ENCODE measurements around the gene ABCD2. TPM values are rescaled to one million over a fixed set of nuclear protein-coding genes. Genes with fewer than 3 reads are reported as not detected.
"Not testable (repeated sequence)": the region's sequence is repeated elsewhere in the genome, so short reads cannot be mapped to it uniquely, and the experiment has no call there.

Gene ABCD2
- polyA plus RNA-seq, 4 donors: 0.06 to 0.40 (median 0.27) TPM; not detected in 1

GRCh38 chr12:39544211-39544610 is 75.4 kb downstream of the ABCD2 start:
- H3K4me3 ChIP-seq (ENCODE audit: low read depth in 1 of 3, low read length in 3 of 3); DNase-seq; H3K9me3 ChIP-seq (ENCODE audit: control insufficient read depth in 2 of 2, insufficient read depth in 1 of 2, low read depth in 1 of 2, low read length in 1 of 2); FAIRE-seq; H3K27me3 ChIP-seq (ENCODE audit: control insufficient read depth in 3 of 3, insufficient read depth in 3 of 3, low read length in 3 of 3); H3K4me1 ChIP-seq (ENCODE audit: control insufficient read depth in 3 of 3, insufficient read depth in 2 of 3, low read depth in 1 of 3, low read length in 2 of 3); H3K36me3 ChIP-seq (ENCODE audit: control insufficient read depth in 3 of 3, insufficient read depth in 2 of 3, low read depth in 1 of 3, low read length in 3 of 3); H3K27ac ChIP-seq (ENCODE audit: low read depth in 1 of 3, low read length in 2 of 3): not testable (repeated sequence)
- 41 to 63% (median 52%) methylated on average over 2 of the region's 2 CpGs for WGBS, 3 donors

DNA sequence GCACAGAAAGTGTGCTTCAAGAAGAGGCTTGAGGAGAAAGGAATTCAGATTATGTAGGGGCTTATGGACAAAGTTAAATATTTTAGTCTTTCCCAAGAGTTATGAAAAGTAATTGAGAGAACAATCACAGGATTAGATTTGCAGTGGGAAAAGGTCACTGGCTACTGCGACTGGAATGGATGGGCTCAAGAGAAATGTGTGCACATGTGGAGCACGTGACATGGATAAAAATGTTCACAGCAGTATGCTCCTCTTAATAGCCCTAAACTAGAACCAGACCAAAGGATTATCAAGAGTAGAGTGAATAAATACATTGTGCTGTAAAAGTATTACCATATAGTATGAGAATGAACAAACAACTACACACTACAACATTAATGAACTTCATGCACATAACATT is 78.1 kb downstream of the ABCD2 start:
- no peaks in the 10 kb centered on the region for H3K4me1 ChIP-seq (ENCODE audit: control insufficient read depth in 3 of 3, insufficient read depth in 2 of 3, low read depth in 1 of 3, low read length in 2 of 3)
- no peaks in the 10 kb centered on the region for H3K36me3 ChIP-seq (ENCODE audit: control insufficient read depth in 3 of 3, insufficient read depth in 2 of 3, low read depth in 1 of 3, low read length in 3 of 3)
- 69 to 88% (median 83%) methylated on average over 2 of the region's 2 CpGs for WGBS, 3 donors
- H3K27me3 ChIP-seq (ENCODE audit: control insufficient read depth in 3 of 3, insufficient read depth in 3 of 3, low read length in 3 of 3): no peaks in the 10 kb centered on the region
- H3K27ac ChIP-seq (ENCODE audit: low read depth in 1 of 3, low read length in 2 of 3): no peak overlapping the region
- FAIRE-seq (no peak), DNase-seq (no peak)
- no peak overlapping the region for H3K4me3 ChIP-seq (ENCODE audit: low read depth in 1 of 3, low read length in 3 of 3)
- no peaks in the 10 kb centered on the region for H3K9me3 ChIP-seq (ENCODE audit: control insufficient read depth in 2 of 2, insufficient read depth in 1 of 2, low read depth in 1 of 2, low read length in 1 of 2)

GRCh38 chr12:39538679-39539104 is 80.9 kb downstream of the ABCD2 start:
- FAIRE-seq (no peak), DNase-seq (no peak)
- H3K4me1 ChIP-seq (ENCODE audit: control insufficient read depth in 3 of 3, insufficient read depth in 2 of 3, low read depth in 1 of 3, low read length in 2 of 3): no peaks in the 10 kb centered on the region
- H3K36me3 ChIP-seq (ENCODE audit: control insufficient read depth in 3 of 3, insufficient read depth in 2 of 3, low read depth in 1 of 3, low read length in 3 of 3): no peaks in the 10 kb centered on the region
- H3K9me3 ChIP-seq (ENCODE audit: control insufficient read depth in 2 of 2, insufficient read depth in 1 of 2, low read depth in 1 of 2, low read length in 1 of 2): no peaks in the 10 kb centered on the region
- no peak overlapping the region for H3K27ac ChIP-seq (ENCODE audit: low read depth in 1 of 3, low read length in 2 of 3)
- H3K27me3 ChIP-seq (ENCODE audit: control insufficient read depth in 3 of 3, insufficient read depth in 3 of 3, low read length in 3 of 3): no peaks in the 10 kb centered on the region
- no peak overlapping the region for H3K4me3 ChIP-seq (ENCODE audit: low read depth in 1 of 3, low read length in 3 of 3)
- WGBS, 3 donors: 91 to 97% (median 93%) methylated on average over 18 of the region's 18 CpGs

DNA sequence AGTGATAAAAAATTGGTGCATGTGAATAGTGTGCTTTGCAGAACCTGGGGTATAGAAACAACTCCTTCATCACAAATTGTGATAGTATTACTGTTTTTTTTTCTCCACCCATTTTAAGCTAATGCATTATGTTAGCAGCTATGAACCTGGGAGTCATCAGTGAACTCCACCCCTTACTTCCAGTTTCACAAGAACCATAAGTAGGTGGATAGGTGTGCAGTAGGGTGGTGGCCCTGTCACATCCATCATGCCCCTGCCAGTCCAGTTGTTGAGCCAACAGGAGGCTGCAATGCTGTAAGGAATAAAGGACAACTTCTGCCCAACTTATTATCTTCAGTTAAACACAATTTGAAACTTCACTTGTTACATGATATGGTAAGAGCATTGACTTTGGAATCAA is 85.7 kb downstream of the ABCD2 start:
- Histone ChIP-seq H3K4me1 (ENCODE audit: control insufficient read depth in 3 of 3, insufficient read depth in 2 of 3, low read depth in 1 of 3, low read length in 2 of 3) (no peaks in the 10 kb centered on the region), H3K27me3 (ENCODE audit: control insufficient read depth in 3 of 3, insufficient read depth in 3 of 3, low read length in 3 of 3) (no peaks in the 10 kb centered on the region), H3K36me3 (ENCODE audit: control insufficient read depth in 3 of 3, insufficient read depth in 2 of 3, low read depth in 1 of 3, low read length in 3 of 3) (no peaks in the 10 kb centered on the region), H3K27ac (ENCODE audit: low read depth in 1 of 3, low read length in 2 of 3) (no peak overlapping the region), H3K9me3 (ENCODE audit: control insufficient read depth in 2 of 2, insufficient read depth in 1 of 2, low read depth in 1 of 2, low read length in 1 of 2) (no peaks in the 10 kb centered on the region), H3K4me3 (ENCODE audit: low read depth in 1 of 3, low read length in 3 of 3) (no peak overlapping the region)
- DNase-seq: no peak
- FAIRE-seq: no peak

DNA sequence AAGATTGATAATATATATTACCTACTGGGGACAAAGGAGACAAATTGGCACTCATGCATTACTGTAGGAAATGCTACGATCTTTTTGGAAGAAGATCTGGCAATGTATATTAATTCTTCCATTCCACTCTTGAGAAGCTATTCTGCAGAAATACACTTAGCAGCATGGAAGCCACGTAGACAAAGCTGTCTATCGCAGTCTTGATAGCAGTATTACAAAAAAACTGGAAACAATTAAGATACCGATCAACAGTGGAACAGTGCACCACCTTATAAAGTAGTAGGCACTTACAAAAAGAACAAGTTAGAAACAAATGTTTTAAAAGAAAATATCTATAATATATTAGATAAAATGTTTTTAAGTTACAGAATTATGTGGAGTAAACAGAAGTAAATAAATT is 87.2 kb downstream of the ABCD2 start:
- DNase-seq: no peak
- Histone ChIP-seq H3K27ac (ENCODE audit: low read depth in 1 of 3, low read length in 2 of 3) (no peak overlapping the region), H3K9me3 (ENCODE audit: control insufficient read depth in 2 of 2, insufficient read depth in 1 of 2, low read depth in 1 of 2, low read length in 1 of 2) (no peaks in the 10 kb centered on the region), H3K27me3 (ENCODE audit: control insufficient read depth in 3 of 3, insufficient read depth in 3 of 3, low read length in 3 of 3) (no peaks in the 10 kb centered on the region), H3K4me1 (ENCODE audit: control insufficient read depth in 3 of 3, insufficient read depth in 2 of 3, low read depth in 1 of 3, low read length in 2 of 3) (no peaks in the 10 kb centered on the region), H3K4me3 (ENCODE audit: low read depth in 1 of 3, low read length in 3 of 3) (no peak overlapping the region), H3K36me3 (ENCODE audit: control insufficient read depth in 3 of 3, insufficient read depth in 2 of 3, low read depth in 1 of 3, low read length in 3 of 3) (no peaks in the 10 kb centered on the region)
- WGBS, 3 donors: 89 to 90% (median 89%) methylated on average over 4 of the region's 4 CpGs
- no peak for FAIRE-seq

GRCh38 chr12:39526974-39527373 is 92.6 kb downstream of the ABCD2 start:
- Histone ChIP-seq H3K4me1 (ENCODE audit: control insufficient read depth in 3 of 3, insufficient read depth in 2 of 3, low read depth in 1 of 3, low read length in 2 of 3) (no peaks in the 10 kb centered on the region), H3K27ac (ENCODE audit: low read depth in 1 of 3, low read length in 2 of 3) (no peak overlapping the region), H3K27me3 (ENCODE audit: control insufficient read depth in 3 of 3, insufficient read depth in 3 of 3, low read length in 3 of 3) (no peaks in the 10 kb centered on the region), H3K9me3 (ENCODE audit: control insufficient read depth in 2 of 2, insufficient read depth in 1 of 2, low read depth in 1 of 2, low read length in 1 of 2) (peaks cover 0 to 10% of the 10 kb centered on the region in 2 donors), H3K36me3 (ENCODE audit: control insufficient read depth in 3 of 3, insufficient read depth in 2 of 3, low read depth in 1 of 3, low read length in 3 of 3) (no peaks in the 10 kb centered on the region), H3K4me3 (ENCODE audit: low read depth in 1 of 3, low read length in 3 of 3) (no peak overlapping the region)
- WGBS, 3 donors: 76 to 86% (median 85%) methylated on average over 2 of the region's 2 CpGs
- DNase-seq: no peak
- FAIRE-seq: no peak

- FAIRE-seq; H3K27ac ChIP-seq (ENCODE audit: low read depth in 1 of 3, low read length in 2 of 3); H3K27me3 ChIP-seq (ENCODE audit: control insufficient read depth in 3 of 3, insufficient read depth in 3 of 3, low read length in 3 of 3); DNase-seq; H3K36me3 ChIP-seq (ENCODE audit: control insufficient read depth in 3 of 3, insufficient read depth in 2 of 3, low read depth in 1 of 3, low read length in 3 of 3); H3K4me3 ChIP-seq (ENCODE audit: low read depth in 1 of 3, low read length in 3 of 3); H3K4me1 ChIP-seq (ENCODE audit: control insufficient read depth in 3 of 3, insufficient read depth in 2 of 3, low read depth in 1 of 3, low read length in 2 of 3): not testable (repeated sequence)
- peaks cover 0 to 10% of the 10 kb centered on the region in 2 donors for H3K9me3 ChIP-seq (ENCODE audit: control insufficient read depth in 2 of 2, insufficient read depth in 1 of 2, low read depth in 1 of 2, low read length in 1 of 2)
Observed at GRCh38 chr12:39522167-39522566, 97.4 kb downstream of the ABCD2 start.

DNA sequence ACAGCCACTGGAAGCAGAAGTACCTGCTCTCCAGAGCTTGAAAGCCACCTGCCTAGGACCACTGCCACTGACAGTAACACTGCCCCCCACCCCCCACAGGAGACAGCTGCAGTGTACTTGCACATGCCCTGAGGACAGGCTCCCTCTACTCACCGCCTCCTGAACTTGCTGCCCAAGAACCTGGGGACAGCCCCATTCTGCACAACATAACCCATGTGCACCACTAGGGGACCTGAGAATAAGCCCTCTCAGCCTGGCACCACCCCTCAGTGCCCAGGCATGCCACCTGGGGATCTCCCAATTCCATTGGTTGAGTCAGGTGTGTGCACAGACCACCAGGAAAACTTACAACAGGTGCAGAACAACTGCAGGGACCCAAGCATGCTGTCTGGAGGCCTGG is 109.6 kb downstream of the ABCD2 start:
- Histone ChIP-seq H3K36me3 (ENCODE audit: control insufficient read depth in 3 of 3, insufficient read depth in 2 of 3, low read depth in 1 of 3, low read length in 3 of 3) (no peaks in the 10 kb centered on the region), H3K27ac (ENCODE audit: low read depth in 1 of 3, low read length in 2 of 3) (no peak overlapping the region), H3K4me1 (ENCODE audit: control insufficient read depth in 3 of 3, insufficient read depth in 2 of 3, low read depth in 1 of 3, low read length in 2 of 3) (no peaks in the 10 kb centered on the region), H3K9me3 (ENCODE audit: control insufficient read depth in 2 of 2, insufficient read depth in 1 of 2, low read depth in 1 of 2, low read length in 1 of 2) (peaks cover 4 to 15% of the 10 kb centered on the region in 2 donors), H3K4me3 (ENCODE audit: low read depth in 1 of 3, low read length in 3 of 3) (no peak overlapping the region), H3K27me3 (ENCODE audit: control insufficient read depth in 3 of 3, insufficient read depth in 3 of 3, low read length in 3 of 3) (no peaks in the 10 kb centered on the region)
- 75 to 100% (median 95%) methylated on average over 1 of the region's 1 CpG for WGBS, 3 donors
- FAIRE-seq: no peak
- no peak for DNase-seq

DNA sequence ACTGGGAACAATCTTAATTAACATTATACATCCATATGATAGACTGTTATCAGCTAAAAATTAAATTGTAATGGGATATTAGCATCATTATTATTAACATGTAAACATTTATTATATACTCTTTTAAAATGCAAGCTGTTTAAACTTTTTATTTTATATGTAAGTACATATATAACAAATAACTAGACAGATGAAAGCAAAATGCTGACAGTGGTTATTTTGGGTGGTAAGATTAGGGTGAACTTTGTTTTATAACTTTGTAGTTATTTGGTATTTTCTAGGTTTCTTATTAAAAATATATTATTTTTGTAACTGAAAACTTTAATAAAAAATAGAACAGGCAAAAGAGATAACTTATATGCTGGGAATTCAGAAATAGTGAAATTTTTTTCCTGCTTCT is 114.0 kb downstream of the ABCD2 start:
- no peaks in the 10 kb centered on the region for H3K36me3 ChIP-seq (ENCODE audit: control insufficient read depth in 3 of 3, insufficient read depth in 2 of 3, low read depth in 1 of 3, low read length in 3 of 3)
- no peak overlapping the region for H3K4me3 ChIP-seq (ENCODE audit: low read depth in 1 of 3, low read length in 3 of 3)
- H3K27ac ChIP-seq (ENCODE audit: low read depth in 1 of 3, low read length in 2 of 3): no peak overlapping the region
- no peaks in the 10 kb centered on the region for H3K27me3 ChIP-seq (ENCODE audit: control insufficient read depth in 3 of 3, insufficient read depth in 3 of 3, low read length in 3 of 3)
- peaks cover 2 to 7% of the 10 kb centered on the region in 2 donors for H3K9me3 ChIP-seq (ENCODE audit: control insufficient read depth in 2 of 2, insufficient read depth in 1 of 2, low read depth in 1 of 2, low read length in 1 of 2)
- FAIRE-seq (no peak), DNase-seq (no peak)
- H3K4me1 ChIP-seq (ENCODE audit: control insufficient read depth in 3 of 3, insufficient read depth in 2 of 3, low read depth in 1 of 3, low read length in 2 of 3): no peaks in the 10 kb centered on the region
